ENCODE data around the gene ADD1.
"Not testable (repeated sequence)": the region's sequence is repeated elsewhere in the genome, so short reads cannot be mapped to it uniquely, and the experiment has no call there.

ADD1 gene

DNA sequence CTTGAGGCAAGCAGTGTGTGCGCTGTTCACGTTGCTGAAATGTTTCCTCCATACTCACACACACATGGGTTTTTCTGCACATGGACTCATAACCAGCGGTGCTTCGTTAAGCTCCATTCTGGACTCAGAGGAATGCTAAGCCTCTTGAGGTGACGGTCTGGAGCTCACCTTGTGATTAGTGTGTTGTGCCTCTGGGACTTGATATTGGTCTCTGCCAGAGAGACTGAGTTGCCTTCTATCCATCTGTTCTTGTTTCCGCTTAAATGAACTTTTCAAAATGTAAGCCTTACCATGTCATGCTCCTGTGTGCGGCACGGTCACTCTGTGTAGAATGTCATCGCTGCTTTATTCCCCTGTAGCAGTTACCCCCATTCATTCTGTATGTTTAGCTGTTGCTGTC, 42.5 kb downstream of the ADD1 start:
- DNase-seq (ENCODE audit: low spot score) = no peak

DNA sequence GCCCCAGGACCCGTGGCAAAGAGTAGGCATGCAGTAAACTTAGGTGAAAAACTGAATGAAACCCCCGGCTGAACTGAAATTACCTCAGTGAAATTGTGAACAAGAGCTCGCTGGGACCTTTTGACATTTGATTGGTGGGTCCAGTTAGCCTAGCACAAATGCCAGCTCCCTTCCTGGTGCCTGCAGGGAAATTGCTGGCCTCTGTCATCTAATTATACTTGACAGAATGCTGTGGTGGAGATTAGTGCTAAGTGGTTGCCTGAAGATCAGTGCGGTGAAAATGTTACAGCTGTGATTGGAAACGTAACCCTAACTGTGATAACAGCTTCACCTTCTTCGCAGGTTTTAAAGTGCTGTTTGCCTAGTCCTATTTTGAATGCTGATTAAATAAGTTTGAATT, 43.0 kb downstream of the ADD1 start:
- DNase-seq (ENCODE audit: low spot score) = no peak

DNA sequence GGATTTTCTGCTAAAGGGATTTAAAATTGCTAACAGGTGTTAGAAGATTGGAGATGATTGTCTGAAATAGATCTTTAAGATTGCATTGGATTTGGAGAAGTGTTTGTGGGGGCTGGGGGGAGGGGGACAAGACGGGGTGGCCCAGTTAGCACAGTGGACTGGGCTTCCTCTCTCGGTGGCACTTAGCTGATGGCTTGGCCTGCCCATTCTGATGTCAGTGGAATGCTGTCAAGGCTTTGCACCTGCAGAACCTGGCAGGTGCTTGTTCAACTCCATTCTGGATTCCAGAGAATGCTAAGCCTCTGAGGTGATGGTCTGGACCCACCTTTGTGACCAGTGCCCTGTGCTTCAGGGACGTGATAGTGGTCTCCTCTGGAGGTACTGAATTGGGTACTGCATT, 43.7 kb downstream of the ADD1 start:
- no peak for DNase-seq (ENCODE audit: low spot score)

DNA sequence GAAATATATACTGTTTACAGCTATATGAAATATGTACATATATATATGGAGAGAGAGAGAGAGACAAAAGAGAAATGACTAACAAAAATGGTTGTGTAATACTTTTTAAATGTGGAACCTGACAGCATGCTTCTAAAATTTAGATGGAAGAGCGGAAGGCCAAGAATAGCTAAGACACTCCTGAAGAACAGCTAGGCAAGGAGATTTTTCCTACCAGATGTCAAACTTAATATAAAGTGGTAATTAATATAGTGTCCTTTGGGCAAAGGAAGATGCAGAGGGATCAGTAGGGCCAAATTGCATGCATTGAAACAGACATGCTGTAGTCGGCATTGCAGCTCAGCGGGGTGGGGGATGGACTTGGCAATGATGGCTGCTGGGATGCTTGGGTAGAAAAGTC, 45.2 kb downstream of the ADD1 start:
- no peak for DNase-seq (ENCODE audit: low spot score)

DNA sequence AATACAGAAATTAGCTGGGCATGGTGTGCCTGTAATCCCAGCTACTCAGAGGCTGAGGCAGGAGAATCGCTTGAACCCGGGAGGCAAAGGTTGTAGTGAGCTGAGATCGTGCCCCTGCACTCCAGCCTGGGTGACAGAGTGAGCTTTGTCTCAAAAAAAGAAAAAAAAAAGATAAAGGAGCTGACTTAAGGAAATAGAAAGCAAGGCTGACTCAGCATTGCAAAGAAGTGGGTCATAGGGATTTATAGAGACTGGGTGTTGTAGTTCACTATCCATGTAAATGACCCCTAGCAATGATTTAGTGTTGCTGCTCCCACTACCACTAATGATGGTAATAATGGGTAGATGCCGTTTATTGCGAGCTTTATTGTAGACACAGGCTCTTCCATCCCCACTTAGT, 47.6 kb downstream of the ADD1 start:
- no peak for DNase-seq (ENCODE audit: low spot score)

DNA sequence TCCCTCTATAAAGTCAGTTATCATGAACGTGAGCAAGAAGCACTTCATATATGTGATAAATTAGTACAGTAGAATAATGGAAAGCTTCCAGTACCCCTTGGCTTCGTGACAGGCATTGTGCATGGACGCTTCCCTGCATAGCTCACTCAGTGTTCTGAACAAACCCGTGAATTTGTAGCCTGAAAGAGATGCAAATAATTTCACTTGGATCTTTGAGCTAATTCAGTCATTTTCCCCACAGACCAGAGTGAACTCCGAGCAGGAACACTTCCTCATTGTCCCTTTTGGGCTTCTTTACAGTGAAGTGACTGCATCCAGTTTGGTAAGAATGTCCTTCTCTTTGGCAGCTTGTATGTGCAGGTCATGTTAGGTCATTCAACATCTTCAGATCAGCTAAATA, 50.1 kb downstream of the ADD1 start:
- DNase-seq (ENCODE audit: low spot score) = no peak

DNA sequence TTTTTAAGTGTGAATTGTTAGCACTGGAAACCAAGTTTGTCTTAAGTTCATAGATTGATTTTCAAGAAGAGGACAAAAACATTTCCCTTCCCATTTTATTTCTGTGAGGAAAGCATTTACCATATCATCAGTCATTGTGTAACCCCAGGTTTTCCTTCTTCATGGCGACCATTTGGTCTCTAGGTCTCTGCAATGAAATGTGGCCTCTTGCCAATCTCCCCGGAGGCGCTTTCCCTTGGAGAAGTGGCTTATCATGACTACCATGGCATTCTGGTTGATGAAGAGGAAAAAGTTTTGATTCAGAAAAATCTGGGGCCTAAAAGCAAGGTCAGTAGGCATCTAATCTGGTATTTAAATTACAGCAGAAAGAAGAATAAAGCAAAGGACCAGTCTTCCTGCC, 54.4 kb downstream of the ADD1 start:
- DNase-seq (ENCODE audit: low spot score) = no peak

DNA sequence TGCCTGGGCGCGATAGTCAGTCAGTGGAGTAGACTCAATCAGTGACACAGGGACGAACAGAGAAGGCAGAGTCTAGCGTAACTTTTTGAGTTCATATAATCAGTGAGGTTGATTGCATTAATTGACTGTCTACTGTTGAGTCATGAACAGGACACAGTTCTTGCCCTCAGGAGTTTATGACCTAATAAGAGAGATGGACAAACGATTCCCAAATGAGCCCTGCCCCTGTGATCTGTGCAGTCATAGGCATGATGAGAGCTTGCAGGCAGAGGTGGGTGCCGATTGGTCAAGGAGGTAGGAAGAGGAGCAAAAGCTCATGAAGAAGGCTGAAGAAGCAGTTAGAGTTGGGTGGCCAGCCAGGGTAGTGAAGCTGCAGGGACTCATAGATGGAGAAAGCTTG, 57.1 kb downstream of the ADD1 start:
- DNase-seq (ENCODE audit: low spot score) = no peak

DNA sequence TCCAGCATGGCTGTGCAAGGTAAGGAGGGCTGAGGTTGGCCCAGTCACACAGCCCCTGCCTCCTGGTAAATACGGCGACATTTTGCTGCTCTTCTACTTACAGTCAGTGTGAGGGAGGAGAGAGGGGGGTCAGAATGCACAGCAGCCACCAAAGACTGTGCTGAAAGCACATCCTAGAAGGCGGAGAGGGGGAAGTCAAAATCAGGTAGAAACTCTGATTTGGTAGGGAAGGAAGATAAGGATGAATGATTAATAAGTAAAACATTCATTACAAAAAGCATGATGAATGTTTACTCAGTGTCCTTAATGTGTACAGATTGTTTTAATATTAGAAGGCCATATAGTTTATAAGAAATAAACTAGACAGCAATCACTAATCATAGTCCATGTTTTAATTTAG, 57.5 kb downstream of the ADD1 start:
- DNase-seq (ENCODE audit: low spot score) = no peak

DNA sequence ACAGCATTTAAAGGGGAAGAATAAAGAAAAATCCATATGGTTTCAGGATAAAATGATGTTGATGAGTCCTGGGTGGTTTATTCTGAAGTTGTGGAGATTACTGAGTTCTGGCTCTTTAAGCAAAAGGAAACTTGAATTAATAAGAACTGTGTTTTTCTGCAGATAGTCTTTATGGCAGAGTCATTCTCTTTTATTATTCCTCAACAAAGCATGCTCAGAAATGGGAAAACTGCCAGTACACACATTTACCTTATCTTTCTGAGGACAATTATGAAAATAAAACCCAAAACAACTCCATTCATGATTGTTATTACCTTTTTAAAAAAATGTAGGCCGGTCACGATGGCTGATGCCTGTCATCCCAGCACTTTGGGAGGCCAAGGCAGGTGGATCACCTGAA, 58.5 kb downstream of the ADD1 start:
- no peak for DNase-seq (ENCODE audit: low spot score)

DNA sequence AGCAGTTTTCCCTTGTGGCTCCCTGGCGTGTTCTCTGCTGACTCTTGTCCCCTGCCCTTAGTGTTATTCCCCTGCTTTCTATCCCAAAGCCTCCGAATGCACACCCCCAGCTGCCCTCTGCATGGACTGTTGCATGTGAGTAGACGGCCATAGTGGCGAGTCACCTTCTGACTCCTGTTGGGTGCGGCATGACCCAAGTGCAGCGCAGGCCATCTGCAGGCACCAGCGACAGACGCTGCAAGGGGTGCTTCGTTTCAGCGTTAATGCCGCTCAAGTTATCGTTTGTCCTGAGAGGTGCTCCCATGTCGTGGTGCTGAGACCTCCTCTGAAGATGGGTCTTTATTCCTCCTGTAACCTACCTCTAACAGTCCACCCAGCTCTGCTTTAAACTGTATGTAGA, 61.9 kb downstream of the ADD1 start:
- DNase-seq (ENCODE audit: low spot score) = no peak

DNA sequence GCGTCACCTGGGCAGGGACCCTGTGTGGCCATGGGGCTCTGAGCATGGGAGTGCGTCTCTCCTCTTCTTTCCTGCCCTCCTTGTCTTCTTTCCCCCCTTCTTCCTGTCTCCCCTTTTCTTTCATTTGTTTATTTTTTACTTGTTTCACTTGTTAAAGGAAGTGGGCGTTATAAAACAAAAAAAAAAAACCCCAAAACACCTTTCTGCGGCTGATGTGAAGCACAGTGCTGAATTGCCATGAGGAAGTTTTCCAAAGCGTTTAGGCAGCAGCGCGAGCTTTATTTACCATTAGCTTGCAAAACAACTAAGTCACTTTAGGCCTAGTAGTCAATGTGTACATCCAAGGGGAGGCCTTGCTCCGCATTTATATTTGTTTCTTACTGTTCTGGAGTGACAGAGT, 62.6 kb downstream of the ADD1 start:
- no peak for DNase-seq (ENCODE audit: low spot score)

DNA sequence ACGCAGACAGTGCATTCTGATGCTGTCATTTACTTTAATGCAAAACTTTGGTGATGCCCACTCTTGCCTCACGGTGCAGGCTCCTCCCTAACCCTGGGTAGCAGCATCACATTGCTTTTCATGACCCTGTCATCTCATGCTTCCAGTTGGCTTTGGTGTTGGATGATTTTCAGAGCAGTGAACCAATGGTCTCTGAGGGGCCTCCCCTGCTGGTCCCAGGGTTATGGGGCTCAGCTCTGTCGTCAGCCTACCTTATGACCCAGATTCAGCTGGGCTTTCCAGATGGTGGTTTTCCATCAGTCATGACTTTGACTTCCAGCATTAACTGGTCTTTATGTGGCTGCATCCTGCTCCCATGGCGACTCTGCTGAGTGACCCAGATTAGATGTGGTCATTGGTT, 63.6 kb downstream of the ADD1 start:
- no peak for DNase-seq (ENCODE audit: low spot score)

DNA sequence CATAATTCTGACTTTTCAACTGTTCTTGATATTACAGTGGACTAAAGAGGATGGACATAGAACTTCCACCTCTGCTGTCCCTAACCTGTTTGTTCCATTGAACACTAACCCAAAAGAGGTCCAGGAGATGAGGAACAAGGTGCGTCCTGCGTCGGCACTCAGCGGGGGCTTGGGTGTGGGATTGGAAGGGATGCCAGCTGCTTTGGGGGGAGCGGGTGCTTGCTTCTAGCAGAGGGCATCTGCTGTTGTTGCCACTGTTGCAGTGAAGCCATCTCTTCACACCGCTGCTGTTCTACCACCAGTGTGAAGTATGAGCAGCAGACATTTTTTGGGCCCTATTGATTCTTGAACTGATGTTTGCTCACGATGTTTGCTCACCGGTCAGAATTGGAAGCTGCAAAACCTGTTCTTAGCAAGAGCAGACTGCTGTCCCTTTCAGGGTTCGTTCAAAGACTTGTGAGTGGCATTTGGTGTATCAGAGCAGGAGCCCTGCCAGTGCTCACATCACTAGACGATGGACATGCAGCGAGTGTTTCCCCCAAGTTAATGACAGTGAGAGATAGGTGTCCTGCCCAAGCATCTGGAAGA, 64.2 kb downstream of the ADD1 start:
- DNase-seq (ENCODE audit: low spot score) = no peak

DNA sequence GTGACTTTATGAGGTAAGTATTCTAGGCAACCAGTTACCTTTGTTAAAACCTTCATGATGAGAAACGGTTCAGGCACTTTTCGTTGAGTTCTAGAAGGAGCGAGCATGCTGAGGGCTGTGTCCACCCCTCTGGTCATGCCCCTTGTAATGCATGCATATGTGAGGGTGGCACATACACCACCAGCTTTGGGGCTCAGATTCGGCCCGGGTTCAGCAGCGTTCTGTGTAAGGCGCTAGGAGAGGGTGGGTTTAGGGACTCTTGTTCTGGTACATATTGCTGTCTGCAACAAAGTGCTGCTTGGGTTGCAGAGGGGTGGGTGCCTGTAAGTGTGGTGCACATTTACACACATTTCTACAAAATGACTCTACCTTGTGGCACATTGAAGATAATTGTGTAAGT, 65.0 kb downstream of the ADD1 start:
- DNase-seq (ENCODE audit: low spot score) = no peak

DNA sequence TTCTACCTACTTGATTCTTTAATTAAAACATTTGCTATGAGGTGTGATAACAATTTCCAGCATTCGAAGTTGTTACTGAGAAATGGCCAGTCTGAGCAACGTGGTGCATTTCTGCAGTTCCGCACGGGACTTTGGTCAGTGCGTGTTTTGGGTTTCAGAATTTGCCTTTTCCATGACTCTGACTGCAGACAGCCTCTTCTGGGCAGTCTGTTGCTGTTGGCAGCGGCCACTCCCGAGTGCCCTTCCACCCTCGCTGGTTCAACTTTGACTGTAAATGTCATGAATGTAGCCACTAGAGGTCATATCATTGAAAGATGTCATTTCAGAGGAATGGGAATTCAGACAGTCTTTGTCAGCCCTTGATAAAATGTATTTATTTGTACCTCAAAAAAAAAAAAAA, 65.9 kb downstream of the ADD1 start:
- no peak for DNase-seq (ENCODE audit: low spot score)

DNA sequence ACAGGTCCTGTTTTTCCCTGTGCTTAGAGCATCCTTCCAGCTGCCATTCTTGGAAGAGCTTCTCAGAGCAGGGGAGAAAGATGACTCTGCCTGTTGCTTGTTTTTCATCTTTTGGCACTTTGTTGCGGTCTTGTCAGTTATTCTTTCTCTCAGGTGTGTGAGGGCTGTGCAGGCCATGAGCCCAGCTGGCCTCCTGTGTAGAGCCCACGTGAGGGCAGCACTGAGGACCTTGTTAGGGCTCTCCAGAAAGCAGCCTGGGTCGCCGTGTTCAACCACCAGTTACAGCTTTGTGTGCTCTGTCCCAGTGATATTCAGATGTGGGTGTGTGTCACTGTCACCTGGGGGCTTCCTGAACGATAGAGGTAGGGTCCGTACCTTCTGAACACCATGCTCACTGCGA, 66.8 kb downstream of the ADD1 start:
- DNase-seq (ENCODE audit: low spot score) = peak; percentile 55

DNA sequence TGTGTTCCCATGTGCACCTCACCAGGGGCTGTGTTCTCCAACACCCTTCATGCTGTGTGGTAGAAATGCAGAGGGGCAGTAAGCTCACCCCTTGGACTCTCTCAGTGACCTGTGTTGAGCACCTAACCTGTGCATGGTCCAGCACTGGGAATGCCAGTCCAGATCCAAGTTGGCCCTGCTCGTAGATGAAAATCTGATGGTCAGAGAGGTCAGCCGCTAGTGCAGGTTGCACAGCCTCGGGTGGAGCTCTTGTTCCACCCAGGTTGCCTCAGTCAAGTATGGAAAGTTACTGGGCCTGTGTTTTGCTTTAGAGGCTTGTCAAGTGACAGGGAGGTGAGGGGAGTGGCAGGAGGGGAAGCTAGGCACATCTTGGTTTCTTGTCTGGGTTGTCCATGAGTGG, 68.2 kb downstream of the ADD1 start:
- no peak for DNase-seq (ENCODE audit: low spot score)

DNA sequence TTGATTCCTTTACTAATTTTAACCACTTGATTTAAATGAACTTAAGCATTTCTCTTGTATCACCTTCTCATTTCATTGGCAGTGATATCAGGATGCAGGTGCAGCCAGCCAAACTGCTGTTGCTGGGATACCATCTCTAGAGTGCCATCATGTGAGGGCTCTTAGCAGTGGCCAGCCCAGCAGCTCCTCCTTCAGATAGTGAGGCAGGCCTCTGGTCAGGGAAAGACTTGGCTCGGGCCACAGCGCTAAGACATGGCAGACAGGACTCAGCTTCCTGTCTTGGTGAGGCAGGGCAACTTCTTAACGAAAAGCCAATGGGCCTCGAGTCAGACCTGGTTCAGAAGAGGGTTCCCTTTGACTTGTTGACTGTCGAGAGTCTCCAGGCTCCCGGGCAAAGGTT, 69.5 kb downstream of the ADD1 start:
- no peak for DNase-seq (ENCODE audit: low spot score)

DNA sequence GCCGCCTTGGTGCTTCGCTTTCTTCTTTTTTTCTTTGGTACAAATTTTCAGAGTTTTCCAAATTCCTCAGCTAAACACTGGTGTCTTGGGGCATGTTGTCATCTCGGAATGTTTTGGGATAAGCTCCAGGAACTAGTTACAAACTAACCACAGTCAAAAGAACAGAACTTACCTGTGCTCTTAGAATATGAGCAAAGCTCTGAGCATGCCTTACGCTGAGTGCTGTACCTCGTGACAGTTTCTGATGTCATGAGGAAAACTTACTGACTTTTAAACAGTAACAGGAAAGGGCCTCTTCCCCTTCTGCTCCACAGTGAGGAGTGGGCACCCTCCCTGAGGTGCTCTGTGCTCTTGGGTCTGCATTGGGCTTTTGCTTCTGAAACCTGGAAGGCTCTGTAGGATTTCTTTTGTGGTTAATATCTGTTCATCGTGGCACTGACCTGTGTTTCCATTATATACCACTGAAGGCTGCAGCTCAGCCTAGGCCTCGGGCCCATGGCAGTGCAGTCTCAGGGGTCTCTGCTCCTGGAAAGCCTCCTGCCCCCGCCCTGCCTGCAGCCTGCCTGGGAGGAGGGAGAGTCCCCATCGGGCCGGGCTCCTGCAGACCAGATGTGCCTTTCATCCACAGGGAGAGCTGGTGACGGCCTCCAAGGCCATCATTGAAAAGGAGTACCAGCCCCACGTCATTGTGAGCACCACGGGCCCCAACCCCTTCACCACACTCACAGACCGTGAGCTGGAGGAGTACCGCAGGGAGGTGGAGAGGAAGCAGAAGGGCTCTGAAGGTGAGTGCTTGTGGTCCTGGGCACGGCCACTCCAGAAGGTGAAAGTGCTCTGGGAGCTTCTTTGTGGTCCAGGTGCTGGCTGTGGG, 70.8 kb downstream of the ADD1 start:
- no peak for DNase-seq (ENCODE audit: low spot score)

DNA sequence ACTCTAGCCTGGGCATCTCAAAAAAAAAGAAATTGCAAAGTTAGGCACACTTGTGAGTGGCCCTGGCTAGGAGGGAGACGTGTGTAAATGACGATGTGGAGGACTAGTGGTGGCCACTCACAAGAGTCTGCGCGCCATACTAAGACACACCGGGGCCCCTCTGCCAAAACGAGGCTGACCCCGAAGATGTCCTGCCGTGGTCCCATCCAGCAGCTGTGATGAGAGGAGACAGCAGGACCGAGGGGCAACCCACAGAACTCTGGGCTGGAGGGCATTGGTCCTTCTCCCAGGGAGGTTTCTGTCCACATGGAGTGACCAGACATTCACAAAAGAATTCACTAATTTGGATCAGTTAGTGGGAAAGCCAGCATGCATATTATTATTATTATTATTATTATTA, 72.1 kb downstream of the ADD1 start:
- DNase-seq (ENCODE audit: low spot score) = no peak

DNA sequence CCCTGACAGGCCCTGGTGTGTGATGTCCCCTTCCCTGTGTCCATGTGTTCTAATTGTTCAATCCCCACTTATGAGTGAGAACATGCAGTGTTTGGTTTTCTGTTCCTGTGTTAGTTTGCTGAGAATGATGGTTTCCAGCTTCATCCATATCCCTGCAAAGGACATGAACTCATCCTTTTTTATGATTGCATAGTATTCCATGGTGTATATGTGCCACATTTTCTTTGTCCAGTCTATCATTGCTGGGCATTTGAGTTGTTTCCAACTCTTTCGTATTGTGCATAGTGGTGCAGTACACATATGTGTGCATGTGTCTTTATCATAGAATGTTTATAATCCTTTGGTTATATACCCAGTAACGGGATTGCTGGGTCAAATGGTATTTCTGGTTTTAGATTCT, 73.1 kb downstream of the ADD1 start:
- DNase-seq (ENCODE audit: low spot score) = not testable (repeated sequence)

DNA sequence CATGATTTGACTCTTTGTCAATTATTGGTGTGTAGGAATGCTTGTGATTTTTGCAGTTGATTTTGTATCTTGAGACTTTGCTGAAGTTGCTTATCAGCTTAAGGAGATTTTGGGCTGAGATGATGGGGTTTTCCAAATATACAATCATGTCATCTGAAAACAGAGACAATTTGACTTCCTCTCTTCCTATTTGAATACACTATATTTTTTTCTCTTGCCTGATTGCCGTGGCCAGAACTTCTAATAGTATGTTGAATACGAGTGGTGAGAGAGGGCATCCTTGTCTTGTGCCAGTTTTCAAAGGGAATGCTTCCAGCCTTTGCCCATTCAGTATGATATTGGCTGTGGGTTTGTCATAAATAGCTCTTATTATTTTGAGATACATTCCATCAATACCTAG, 74.7 kb downstream of the ADD1 start:
- DNase-seq (ENCODE audit: low spot score) = not testable (repeated sequence)

DNA sequence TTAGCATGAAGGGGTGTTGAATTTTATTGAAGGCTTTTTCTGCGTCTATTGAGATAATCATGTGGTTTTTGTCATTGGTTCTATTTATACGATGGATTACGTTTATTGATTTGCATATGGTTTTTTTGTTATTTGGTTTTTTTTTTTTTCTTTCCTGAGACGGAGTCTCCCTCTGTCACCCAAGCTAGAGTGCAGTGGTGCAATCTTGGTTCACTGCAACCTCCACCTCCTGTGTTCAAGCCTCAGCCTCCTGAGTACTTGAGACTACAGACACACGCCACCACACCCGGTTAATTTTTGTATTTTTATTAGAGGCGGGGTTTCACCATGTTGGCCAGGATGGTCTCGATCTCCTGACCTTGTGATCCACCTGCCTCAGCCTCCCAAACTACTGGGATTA, 75.1 kb downstream of the ADD1 start:
- DNase-seq (ENCODE audit: low spot score) = not testable (repeated sequence)

All from iPS-NIHi11 (cell line).